Rectal smooth muscle tissue (tissue), 1 donor: ENCODE measurements around the gene MLN.

Source experiments
- H3K27ac ChIP-seq: one replicate; pipeline ENCODE4 v1.7.0; 2013; ENCODE audit warnings: low read depth, low read length, inconsistent platforms
- H3K27me3 ChIP-seq: one replicate; pipeline ENCODE4 v1.7.0; 2013; ENCODE audit warnings: low read length; ENCODE audit not compliant: control insufficient read depth, insufficient read depth
- H3K36me3 ChIP-seq: one replicate; pipeline ENCODE4 v1.7.0; 2013; ENCODE audit warnings: low read length; ENCODE audit not compliant: control insufficient read depth, insufficient read depth
- H3K4me1 ChIP-seq: one replicate; pipeline ENCODE4 v1.7.0; 2013; ENCODE audit warnings: low read length; ENCODE audit not compliant: control insufficient read depth, insufficient read depth
- H3K4me3 ChIP-seq: one replicate; pipeline ENCODE4 v1.7.0; 2013; ENCODE audit warnings: low read length
- H3K9ac ChIP-seq: one replicate; pipeline ENCODE4 v1.7.0; 2013; ENCODE audit warnings: low read length

MLN gene

GRCh38 chr6:33818293-33818692 lies 14.5 kb upstream of the MLN start:
- Histone ChIP-seq H3K4me3 (no peak overlapping the region), H3K9ac (no peak overlapping the region), H3K27ac (no peak overlapping the region), H3K36me3 (no peaks in the 10 kb centered on the region), H3K4me1 (no peaks in the 10 kb centered on the region), H3K27me3 (peaks cover 5% of the 10 kb centered on the region)

GRCh38 chr6:33817489-33817888 lies 13.7 kb upstream of the MLN start:
- H3K36me3 ChIP-seq: no peaks in the 10 kb centered on the region
- H3K9ac ChIP-seq: no peak overlapping the region
- H3K4me3 ChIP-seq: no peak overlapping the region
- H3K4me1 ChIP-seq: no peaks in the 10 kb centered on the region
- H3K27ac ChIP-seq: no peak overlapping the region
- H3K27me3 ChIP-seq: peaks cover 5% of the 10 kb centered on the region

- Histone ChIP-seq H3K27ac (no peak overlapping the region), H3K4me1 (no peaks in the 10 kb centered on the region), H3K27me3 (peaks cover 5% of the 10 kb centered on the region), H3K9ac (no peak overlapping the region), H3K36me3 (no peaks in the 10 kb centered on the region), H3K4me3 (no peak overlapping the region)
Measured at GRCh38 chr6:33816911-33817310, 13.1 kb upstream of the MLN start.

- Histone ChIP-seq H3K9ac (no peak overlapping the region), H3K4me1 (no peaks in the 10 kb centered on the region), H3K4me3 (no peak overlapping the region), H3K27ac (no peak overlapping the region), H3K27me3 (peaks cover 10% of the 10 kb centered on the region), H3K36me3 (no peaks in the 10 kb centered on the region)
Measured at GRCh38 chr6:33815854-33816253, 12.1 kb upstream of the MLN start.

- Histone ChIP-seq H3K36me3 (no peaks in the 10 kb centered on the region), H3K4me3 (no peak overlapping the region), H3K27ac (no peak overlapping the region), H3K9ac (no peak overlapping the region), H3K4me1 (no peaks in the 10 kb centered on the region), H3K27me3 (peaks cover 10% of the 10 kb centered on the region)
Measured at GRCh38 chr6:33813990-33814985, 10.5 kb upstream of the MLN start.

GRCh38 chr6:33813246-33813904 lies 9.6 kb upstream of the MLN start:
- H3K4me1 ChIP-seq: no peaks in the 10 kb centered on the region
- H3K9ac ChIP-seq: no peak overlapping the region
- H3K4me3 ChIP-seq: no peak overlapping the region
- peaks cover 10% of the 10 kb centered on the region for H3K27me3 ChIP-seq
- H3K36me3 ChIP-seq: no peaks in the 10 kb centered on the region
- H3K27ac ChIP-seq: no peak overlapping the region

GRCh38 chr6:33812669-33813068 lies 8.9 kb upstream of the MLN start:
- H3K27me3 ChIP-seq: peaks cover 10% of the 10 kb centered on the region
- no peak overlapping the region for H3K4me3 ChIP-seq
- H3K27ac ChIP-seq: no peak overlapping the region
- H3K4me1 ChIP-seq: no peaks in the 10 kb centered on the region
- no peak overlapping the region for H3K9ac ChIP-seq
- H3K36me3 ChIP-seq: no peaks in the 10 kb centered on the region

- peaks cover 10% of the 10 kb centered on the region for H3K27me3 ChIP-seq
- no peak overlapping the region for H3K4me3 ChIP-seq
- H3K27ac ChIP-seq: no peak overlapping the region
- no peak overlapping the region for H3K9ac ChIP-seq
- no peaks in the 10 kb centered on the region for H3K36me3 ChIP-seq
- no peaks in the 10 kb centered on the region for H3K4me1 ChIP-seq
Measured at GRCh38 chr6:33809594-33809993, 5.8 kb upstream of the MLN start.

- peaks cover 7% of the 10 kb centered on the region for H3K27me3 ChIP-seq
- no peak overlapping the region for H3K27ac ChIP-seq
- H3K36me3 ChIP-seq: no peaks in the 10 kb centered on the region
- H3K4me1 ChIP-seq: no peaks in the 10 kb centered on the region
- no peak overlapping the region for H3K4me3 ChIP-seq
- no peak overlapping the region for H3K9ac ChIP-seq
Measured at GRCh38 chr6:33808641-33809180, 4.9 kb upstream of the MLN start.

GRCh38 chr6:33807606-33808005 lies 3.8 kb upstream of the MLN start:
- Histone ChIP-seq H3K4me3 (no peak overlapping the region), H3K9ac (no peak overlapping the region), H3K27me3 (peaks cover 5% of the 10 kb centered on the region), H3K27ac (no peak overlapping the region), H3K36me3 (no peaks in the 10 kb centered on the region), H3K4me1 (no peaks in the 10 kb centered on the region)

- H3K4me3 ChIP-seq: no peak overlapping the region
- H3K9ac ChIP-seq: no peak overlapping the region
- no peaks in the 10 kb centered on the region for H3K4me1 ChIP-seq
- H3K27ac ChIP-seq: no peak overlapping the region
- peaks cover 5% of the 10 kb centered on the region for H3K27me3 ChIP-seq
- H3K36me3 ChIP-seq: no peaks in the 10 kb centered on the region
Measured at GRCh38 chr6:33806841-33807240, 3.0 kb upstream of the MLN start.

- Histone ChIP-seq H3K27me3 (peaks cover 6% of the 10 kb centered on the region), H3K9ac (no peak overlapping the region), H3K36me3 (no peaks in the 10 kb centered on the region), H3K4me3 (no peak overlapping the region), H3K27ac (no peak overlapping the region), H3K4me1 (no peaks in the 10 kb centered on the region)
Measured at GRCh38 chr6:33802186-33802958, 1.4 kb downstream of the MLN start.
